GM19099 (cell line): ENCODE data around the gene NAXE.

ENCODE experiments used
- POLR2A ChIP-seq: IDR thresholded peaks from 3 replicates; pipeline ENCODE4 v1.6.1; 2011; ENCODE audit warnings: low read depth; ENCODE audit not compliant: insufficient read length; ENCODE audit errors: extremely low read depth

NAXE gene

GRCh38 chr1:156559086-156559796, 32.3 kb upstream of the NAXE start:
- no peak for TF ChIP-seq POLR2A

GRCh38 chr1:156559797-156560385, 31.7 kb upstream of the NAXE start:
- TF ChIP-seq POLR2A = no peak

GRCh38 chr1:156560585-156561163, 30.9 kb upstream of the NAXE start:
- no peak for TF ChIP-seq POLR2A

DNA sequence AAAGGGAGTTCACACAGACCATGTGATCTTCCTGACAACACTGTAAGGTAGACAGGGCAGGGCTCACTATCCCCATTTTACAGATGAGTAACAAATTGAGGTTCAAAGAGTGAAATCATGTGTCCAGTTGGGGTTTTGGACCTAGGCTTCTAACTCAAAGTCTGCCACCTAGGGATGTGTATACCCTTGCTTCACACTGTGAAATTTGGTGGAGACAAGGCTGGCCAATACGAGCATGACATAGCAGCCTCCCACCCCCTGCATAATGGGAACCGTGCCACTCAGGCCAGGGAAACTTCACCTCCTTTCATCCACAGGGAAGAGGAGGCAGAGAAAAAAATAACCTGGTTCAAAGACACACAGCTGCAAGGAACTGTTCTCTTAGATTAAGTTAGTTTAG, 26.1 kb upstream of the NAXE start:
- no peak for TF ChIP-seq POLR2A

GRCh38 chr1:156566436-156566835, 25.1 kb upstream of the NAXE start:
- no peak for TF ChIP-seq POLR2A

DNA sequence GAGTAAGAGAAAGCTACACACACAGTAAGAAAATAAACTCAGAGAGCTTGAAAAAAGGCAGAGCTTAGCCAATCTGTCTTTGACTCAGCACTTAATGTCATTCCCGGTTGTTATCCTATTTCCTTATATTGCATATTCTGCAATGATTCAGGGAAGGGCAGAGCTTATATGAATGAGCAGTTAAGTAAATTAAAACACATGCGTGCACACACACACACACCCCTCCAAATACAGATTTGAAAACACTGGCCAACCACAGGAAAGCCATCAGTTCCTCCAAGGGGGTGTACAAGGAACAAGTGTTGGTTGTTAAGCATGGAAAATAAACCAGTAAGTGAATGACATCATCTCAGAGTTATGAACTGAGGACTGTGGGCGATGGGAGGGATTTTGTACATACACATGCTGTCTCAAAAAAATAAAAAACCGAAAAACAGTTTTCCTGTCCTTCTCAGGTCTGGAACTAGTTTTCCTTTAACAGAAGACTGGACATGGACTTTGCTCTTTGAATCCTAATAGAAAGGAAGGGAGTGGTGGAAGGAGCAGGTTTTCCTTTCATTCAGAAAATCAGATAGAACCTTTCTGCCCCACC, 20.2 kb upstream of the NAXE start:
- TF ChIP-seq POLR2A = no peak

GRCh38 chr1:156571919-156572662, 19.5 kb upstream of the NAXE start, which contains the start of gene IQGAP3:
IQGAP3 (minus strand) TSS chr1:156572565; CDS start chr1:156572529, 36 bp downstream.
- peak; percentile 32 for TF ChIP-seq POLR2A

DNA sequence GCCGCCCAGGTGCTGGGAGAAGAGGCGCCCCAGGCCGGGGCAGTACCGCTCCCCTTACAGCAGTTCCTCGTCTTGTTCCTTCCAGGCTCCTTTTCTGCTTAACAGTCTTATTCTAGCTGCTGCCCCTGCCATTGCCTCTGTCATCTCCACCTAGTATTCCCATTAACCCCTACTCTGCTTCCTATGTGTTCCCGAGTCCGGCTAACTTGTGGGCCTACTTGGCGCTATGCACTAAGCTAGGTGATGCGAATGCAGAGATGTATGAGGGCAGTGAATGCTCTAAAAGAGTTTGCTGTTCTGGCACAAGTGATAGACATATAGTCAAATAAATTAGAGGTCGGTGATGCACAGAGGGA, 18.9 kb upstream of the NAXE start:
- TF ChIP-seq POLR2A = no peak

DNA sequence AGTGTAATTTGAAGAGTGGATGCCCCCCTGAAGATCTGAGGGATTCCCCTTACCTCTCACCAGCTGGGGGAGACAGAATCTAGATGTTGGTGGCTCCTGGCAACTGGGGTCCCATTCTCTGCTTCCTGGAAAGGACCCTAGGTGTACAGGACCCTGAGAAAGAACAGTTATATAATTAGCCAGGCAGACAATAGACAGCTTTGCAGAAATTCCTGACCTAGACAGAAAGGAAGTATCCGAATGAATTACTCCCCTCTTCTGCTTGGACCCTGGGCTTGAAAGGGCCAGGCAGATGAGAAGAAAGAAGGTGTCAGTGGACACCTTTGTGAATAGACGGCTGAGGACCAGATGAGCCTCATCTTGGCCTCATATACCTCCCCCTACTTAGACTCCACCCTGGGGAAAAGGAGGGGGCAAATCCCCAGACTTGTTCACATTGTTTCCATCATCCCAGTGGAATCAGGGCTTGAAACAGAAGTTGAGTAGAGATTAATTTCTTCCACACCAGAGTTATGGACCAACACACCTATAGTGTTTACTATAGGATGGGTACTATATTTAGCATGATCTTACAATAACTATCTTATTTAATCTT, 17.4 kb upstream of the NAXE start:
- no peak for TF ChIP-seq POLR2A

GRCh38 chr1:156577550-156577949, 14.0 kb upstream of the NAXE start:
- TF ChIP-seq POLR2A = no peak

- no peak for TF ChIP-seq POLR2A
These were observed 13.5 kb upstream of the NAXE start for GRCh38 chr1:156578055-156578454.

GRCh38 chr1:156579472-156579871, 12.1 kb upstream of the NAXE start, which contains the start of gene TTC24:
TTC24 (plus strand) TSS chr1:156579723; CDS start chr1:156581365, 1,642 bp downstream.
- no peak for TF ChIP-seq POLR2A

- TF ChIP-seq POLR2A = no peak
These were observed 9.8 kb upstream of the NAXE start for GRCh38 chr1:156581661-156582387.

DNA sequence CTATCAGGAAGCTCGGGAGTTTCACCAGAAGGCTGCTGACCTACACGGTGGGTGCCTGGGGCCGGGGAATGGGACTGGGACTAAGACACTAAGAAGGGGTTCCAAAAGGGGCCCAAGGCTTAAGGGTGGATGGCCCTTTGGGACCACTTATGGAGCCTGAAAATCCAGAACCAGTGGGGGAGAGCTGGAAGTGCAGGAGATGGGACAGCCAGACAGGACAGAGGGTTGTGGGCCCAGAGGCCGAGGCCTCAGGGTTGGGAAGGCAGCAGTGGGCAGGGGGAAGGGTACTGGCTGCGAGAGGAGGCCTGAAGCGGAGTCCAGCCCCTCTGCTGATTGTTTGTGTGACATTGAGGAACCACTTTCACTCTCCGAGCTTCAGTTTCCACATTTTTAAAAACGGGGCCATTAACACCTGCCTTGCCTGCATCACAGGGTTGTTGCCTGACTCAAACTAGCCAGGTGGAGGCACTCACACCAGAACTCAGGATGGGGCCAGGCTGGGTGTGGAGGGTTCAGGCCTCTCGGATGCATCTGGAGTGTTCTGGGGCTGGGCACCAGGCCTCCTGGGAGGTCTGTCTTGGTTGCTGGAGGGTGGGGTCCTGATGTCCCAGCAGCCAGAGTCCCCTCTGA, 9.1 kb upstream of the NAXE start:
- peak; percentile 31 for TF ChIP-seq POLR2A
